SK-N-SH treated with all-trans-retinoic acid at 6 μM for 48 hours (cell line): ENCODE measurements around the gene RBM19.

Experiments
- ATAC-seq: fragments of 200-7000 bp; cut with Tn5 transposase; 3 replicates; pipeline ENCODE4 v1.9.1; 2020; ENCODE audit warnings: mild to moderate bottlenecking, moderate library complexity
- ARNTL ChIP-seq: fragments of 450-650 bp; formaldehyde crosslinking; IDR thresholded peaks from 2 replicates; pipeline ENCODE4 v1.5.0; 2020; ENCODE audit warnings: low read depth, mild to moderate bottlenecking, moderate library complexity, borderline replicate concordance
- BACH2 ChIP-seq: fragments of 250-450 bp; sonication (Bioruptor Pico); IDR thresholded peaks from 2 replicates; pipeline ENCODE4 v1.9.0; 2021; ENCODE audit warnings: mild to moderate bottlenecking, borderline replicate concordance
- CSDC2 ChIP-seq: fragments of 250-450 bp; sonication (Bioruptor Pico); IDR thresholded peaks from 2 replicates; pipeline ENCODE4 v1.5.0; 2020; ENCODE audit warnings: mild to moderate bottlenecking, moderate library complexity
- ESRRG ChIP-seq: fragments of 250-450 bp; sonication (Bioruptor Pico); IDR thresholded peaks from 2 replicates; pipeline ENCODE4 v1.6.1; 2021; ENCODE audit warnings: mild to moderate bottlenecking
- ISL1 ChIP-seq: fragments of 250-450 bp; sonication (Bioruptor Pico); IDR thresholded peaks from 2 replicates; pipeline ENCODE4 v2.1.2; 2022; ENCODE audit warnings: mild to moderate bottlenecking, moderate library complexity
- RARB ChIP-seq: fragments of 250-450 bp; sonication (Bioruptor Pico); IDR thresholded peaks from 2 replicates; pipeline ENCODE4 v1.8.0; 2021; ENCODE audit warnings: mild to moderate bottlenecking, moderate library complexity
- SNAI2 ChIP-seq: fragments of 250-450 bp; sonication (Bioruptor Pico); IDR thresholded peaks from 2 replicates; pipeline ENCODE4 v1.5.0; 2020; ENCODE audit warnings: mild to moderate bottlenecking, moderate library complexity
- TCF4 ChIP-seq: fragments of 250-450 bp; sonication (Bioruptor Pico); IDR thresholded peaks from 2 replicates; pipeline ENCODE4 v1.8.0; 2021; ENCODE audit warnings: mild to moderate bottlenecking, moderate library complexity, borderline replicate concordance
- TOX ChIP-seq: fragments of 250-450 bp; sonication (Bioruptor Pico); IDR thresholded peaks from 2 replicates; pipeline ENCODE4 v1.8.0; 2021; ENCODE audit warnings: mild to moderate bottlenecking, moderate library complexity, borderline replicate concordance
- ZC3H10 ChIP-seq: fragments of 250-450 bp; sonication (Bioruptor Pico); IDR thresholded peaks from 2 replicates; pipeline ENCODE4 v1.5.1; 2021; ENCODE audit warnings: mild to moderate bottlenecking, moderate library complexity
- ZFP3 ChIP-seq: fragments of 250-450 bp; sonication (Bioruptor Pico); IDR thresholded peaks from 2 replicates; pipeline ENCODE4 v1.5.0; 2020; ENCODE audit warnings: mild to moderate bottlenecking, moderate library complexity
- ZFP30 ChIP-seq: fragments of 450-650 bp; formaldehyde crosslinking; IDR thresholded peaks from 2 replicates; pipeline ENCODE4 v1.5.0; 2022; ENCODE audit warnings: mild to moderate bottlenecking, moderate library complexity
- ZNF565 ChIP-seq: fragments of 450-650 bp; formaldehyde crosslinking; conservative IDR thresholded peaks from 2 replicates; pipeline ENCODE4 v1.5.0; 2020; ENCODE audit warnings: low read depth, mild to moderate bottlenecking, moderate library complexity
- ZNF70 ChIP-seq: fragments of 450-650 bp; formaldehyde crosslinking; IDR thresholded peaks from 2 replicates; pipeline ENCODE4 v1.5.0; 2020; ENCODE audit warnings: mild to moderate bottlenecking, moderate library complexity
- ZNF8 ChIP-seq: fragments of 450-650 bp; formaldehyde crosslinking; IDR thresholded peaks from 2 replicates; pipeline ENCODE4 v1.5.0; 2020; ENCODE audit warnings: mild to moderate bottlenecking, moderate library complexity
- TF ChIP-seq, protein P1 (sequence below): fragments of 250-450 bp; sonication (Bioruptor Pico); IDR thresholded peaks from 2 replicates; pipeline ENCODE4 v1.5.1; 2021; ENCODE audit warnings: mild to moderate bottlenecking, moderate library complexity
- TF ChIP-seq, protein P2 (sequence below): fragments of 250-450 bp; sonication (Bioruptor Pico); IDR thresholded peaks from 2 replicates; pipeline ENCODE4 v1.5.0; 2020; ENCODE audit warnings: mild to moderate bottlenecking, moderate library complexity
- TF ChIP-seq, protein P3 (sequence below): fragments of 250-450 bp; sonication (Bioruptor Pico); IDR thresholded peaks from 2 replicates; pipeline ENCODE4 v1.8.0; 2021; ENCODE audit warnings: low read depth, mild to moderate bottlenecking, moderate library complexity, borderline replicate concordance
- TF ChIP-seq, protein P4 (sequence below): fragments of 250-450 bp; sonication (Bioruptor Pico); IDR thresholded peaks from 2 replicates; pipeline ENCODE4 v1.8.0; 2020; ENCODE audit warnings: mild to moderate bottlenecking, moderate library complexity, borderline replicate concordance
- TF ChIP-seq, protein P5 (sequence below): fragments of 250-450 bp; sonication (Bioruptor Pico); IDR thresholded peaks from 2 replicates; pipeline ENCODE4 v1.5.1; 2020; ENCODE audit warnings: low read depth, mild to moderate bottlenecking, moderate library complexity

The RBM19 gene

DNA sequence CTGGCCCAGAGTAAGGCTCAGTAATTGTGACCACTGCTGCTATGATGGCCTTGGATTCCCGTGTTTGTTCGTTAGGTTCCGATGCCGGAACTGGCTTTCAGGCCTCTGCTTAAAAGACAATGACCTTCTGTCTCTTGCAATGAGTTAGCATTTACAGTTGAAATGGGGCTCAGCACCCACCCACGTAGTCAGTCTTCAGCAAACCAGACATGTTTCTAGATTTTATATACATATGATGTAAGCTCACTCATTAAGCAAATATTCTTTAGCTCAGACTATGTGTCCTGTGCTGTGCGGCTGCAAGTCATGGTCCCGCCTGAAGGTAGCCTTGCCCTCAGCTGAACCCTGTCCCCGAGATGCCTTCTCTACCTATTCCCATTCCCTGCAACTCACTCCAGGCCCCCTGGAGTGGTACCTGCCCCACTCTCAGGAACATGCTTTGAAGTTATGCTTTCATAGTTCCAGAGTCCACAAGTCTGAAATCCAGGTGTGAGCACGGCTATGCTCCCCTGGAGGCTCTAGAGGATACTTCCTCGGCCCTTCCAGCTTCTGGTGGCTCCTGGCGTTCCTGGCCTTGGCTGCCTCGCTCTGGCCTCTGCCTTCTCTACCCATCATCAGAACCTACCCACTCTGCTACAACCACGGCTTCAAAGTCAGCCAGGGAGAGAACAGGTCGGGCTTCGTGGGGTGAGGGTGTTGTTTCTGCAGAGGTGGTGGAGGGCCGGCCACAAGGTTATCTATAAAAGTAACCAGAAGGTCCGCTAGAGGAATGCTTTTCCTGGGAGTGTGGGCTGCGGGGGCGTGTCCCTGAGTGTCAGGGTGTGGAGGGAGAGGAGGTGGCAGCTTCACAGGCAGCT lies 157.8 kb downstream of the RBM19 start:
- ATAC-seq: no peak
- TF ChIP-seq ZNF565 (no peak), ZNF70 (CRISPR knock-in tag) (no peak), ESRRG (CRISPR knock-in tag) (no peak), CSDC2 (no peak), ZFP30 (no peak), TOX (no peak), RARB (CRISPR knock-in tag) (no peak), ARNTL (CRISPR knock-in tag) (no peak), SNAI2 (CRISPR knock-in tag) (no peak), TCF4 (CRISPR knock-in tag) (no peak)
- TF ChIP-seq, protein P1, sequence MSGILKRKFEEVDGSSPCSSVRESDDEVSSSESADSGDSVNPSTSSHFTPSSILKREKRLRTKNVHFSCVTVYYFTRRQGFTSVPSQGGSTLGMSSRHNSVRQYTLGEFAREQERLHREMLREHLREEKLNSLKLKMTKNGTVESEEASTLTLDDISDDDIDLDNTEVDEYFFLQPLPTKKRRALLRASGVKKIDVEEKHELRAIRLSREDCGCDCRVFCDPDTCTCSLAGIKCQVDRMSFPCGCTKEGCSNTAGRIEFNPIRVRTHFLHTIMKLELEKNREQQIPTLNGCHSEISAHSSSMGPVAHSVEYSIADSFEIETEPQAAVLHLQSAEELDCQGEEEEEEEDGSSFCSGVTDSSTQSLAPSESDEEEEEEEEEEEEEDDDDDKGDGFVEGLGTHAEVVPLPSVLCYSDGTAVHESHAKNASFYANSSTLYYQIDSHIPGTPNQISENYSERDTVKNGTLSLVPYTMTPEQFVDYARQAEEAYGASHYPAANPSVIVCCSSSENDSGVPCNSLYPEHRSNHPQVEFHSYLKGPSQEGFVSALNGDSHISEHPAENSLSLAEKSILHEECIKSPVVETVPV: no peak
- TF ChIP-seq, protein P2, sequence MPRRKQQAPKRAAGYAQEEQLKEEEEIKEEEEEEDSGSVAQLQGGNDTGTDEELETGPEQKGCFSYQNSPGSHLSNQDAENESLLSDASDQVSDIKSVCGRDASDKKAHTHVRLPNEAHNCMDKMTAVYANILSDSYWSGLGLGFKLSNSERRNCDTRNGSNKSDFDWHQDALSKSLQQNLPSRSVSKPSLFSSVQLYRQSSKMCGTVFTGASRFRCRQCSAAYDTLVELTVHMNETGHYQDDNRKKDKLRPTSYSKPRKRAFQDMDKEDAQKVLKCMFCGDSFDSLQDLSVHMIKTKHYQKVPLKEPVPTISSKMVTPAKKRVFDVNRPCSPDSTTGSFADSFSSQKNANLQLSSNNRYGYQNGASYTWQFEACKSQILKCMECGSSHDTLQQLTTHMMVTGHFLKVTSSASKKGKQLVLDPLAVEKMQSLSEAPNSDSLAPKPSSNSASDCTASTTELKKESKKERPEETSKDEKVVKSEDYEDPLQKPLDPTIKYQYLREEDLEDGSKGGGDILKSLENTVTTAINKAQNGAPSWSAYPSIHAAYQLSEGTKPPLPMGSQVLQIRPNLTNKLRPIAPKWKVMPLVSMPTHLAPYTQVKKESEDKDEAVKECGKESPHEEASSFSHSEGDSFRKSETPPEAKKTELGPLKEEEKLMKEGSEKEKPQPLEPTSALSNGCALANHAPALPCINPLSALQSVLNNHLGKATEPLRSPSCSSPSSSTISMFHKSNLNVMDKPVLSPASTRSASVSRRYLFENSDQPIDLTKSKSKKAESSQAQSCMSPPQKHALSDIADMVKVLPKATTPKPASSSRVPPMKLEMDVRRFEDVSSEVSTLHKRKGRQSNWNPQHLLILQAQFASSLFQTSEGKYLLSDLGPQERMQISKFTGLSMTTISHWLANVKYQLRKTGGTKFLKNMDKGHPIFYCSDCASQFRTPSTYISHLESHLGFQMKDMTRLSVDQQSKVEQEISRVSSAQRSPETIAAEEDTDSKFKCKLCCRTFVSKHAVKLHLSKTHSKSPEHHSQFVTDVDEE: no peak
- TF ChIP-seq, protein P3, sequence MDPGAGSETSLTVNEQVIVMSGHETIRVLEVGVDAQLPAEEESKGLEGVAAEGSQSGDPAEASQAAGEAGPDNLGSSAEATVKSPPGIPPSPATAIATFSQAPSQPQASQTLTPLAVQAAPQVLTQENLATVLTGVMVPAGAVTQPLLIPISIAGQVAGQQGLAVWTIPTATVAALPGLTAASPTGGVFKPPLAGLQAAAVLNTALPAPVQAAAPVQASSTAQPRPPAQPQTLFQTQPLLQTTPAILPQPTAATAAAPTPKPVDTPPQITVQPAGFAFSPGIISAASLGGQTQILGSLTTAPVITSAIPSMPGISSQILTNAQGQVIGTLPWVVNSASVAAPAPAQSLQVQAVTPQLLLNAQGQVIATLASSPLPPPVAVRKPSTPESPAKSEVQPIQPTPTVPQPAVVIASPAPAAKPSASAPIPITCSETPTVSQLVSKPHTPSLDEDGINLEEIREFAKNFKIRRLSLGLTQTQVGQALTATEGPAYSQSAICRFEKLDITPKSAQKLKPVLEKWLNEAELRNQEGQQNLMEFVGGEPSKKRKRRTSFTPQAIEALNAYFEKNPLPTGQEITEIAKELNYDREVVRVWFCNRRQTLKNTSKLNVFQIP (CRISPR knock-in tag): no peak
- TF ChIP-seq, protein P4, sequence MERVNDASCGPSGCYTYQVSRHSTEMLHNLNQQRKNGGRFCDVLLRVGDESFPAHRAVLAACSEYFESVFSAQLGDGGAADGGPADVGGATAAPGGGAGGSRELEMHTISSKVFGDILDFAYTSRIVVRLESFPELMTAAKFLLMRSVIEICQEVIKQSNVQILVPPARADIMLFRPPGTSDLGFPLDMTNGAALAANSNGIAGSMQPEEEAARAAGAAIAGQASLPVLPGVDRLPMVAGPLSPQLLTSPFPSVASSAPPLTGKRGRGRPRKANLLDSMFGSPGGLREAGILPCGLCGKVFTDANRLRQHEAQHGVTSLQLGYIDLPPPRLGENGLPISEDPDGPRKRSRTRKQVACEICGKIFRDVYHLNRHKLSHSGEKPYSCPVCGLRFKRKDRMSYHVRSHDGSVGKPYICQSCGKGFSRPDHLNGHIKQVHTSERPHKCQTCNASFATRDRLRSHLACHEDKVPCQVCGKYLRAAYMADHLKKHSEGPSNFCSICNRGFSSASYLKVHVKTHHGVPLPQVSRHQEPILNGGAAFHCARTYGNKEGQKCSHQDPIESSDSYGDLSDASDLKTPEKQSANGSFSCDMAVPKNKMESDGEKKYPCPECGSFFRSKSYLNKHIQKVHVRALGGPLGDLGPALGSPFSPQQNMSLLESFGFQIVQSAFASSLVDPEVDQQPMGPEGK (CRISPR knock-in tag): no peak

DNA sequence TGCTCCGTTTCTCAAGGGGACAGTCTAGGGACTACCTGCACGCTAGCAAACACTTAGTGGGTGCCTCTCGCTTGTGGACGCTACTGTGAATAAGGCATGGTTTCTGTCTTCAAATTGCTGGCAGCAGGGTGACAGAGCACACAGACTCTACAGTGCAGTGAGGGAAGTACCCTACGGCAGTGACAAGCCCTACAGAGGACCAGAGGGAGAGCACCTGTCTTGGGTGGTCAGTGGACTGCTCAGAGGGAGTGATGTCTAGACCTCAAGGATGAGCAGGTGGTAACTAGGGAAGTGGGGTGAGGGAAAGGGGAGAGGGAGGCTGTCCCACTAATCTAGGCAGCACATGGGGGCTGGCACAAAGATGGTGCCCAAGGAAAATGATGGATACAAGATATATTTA lies 160.5 kb downstream of the RBM19 start:
- no peak for ATAC-seq
- TF ChIP-seq RARB (CRISPR knock-in tag) (no peak), TOX (no peak), ZNF565 (no peak), ZFP3 (CRISPR knock-in tag) (no peak), ZC3H10 (no peak)
- TF ChIP-seq, protein P3 (CRISPR knock-in tag): no peak
- TF ChIP-seq, protein P4 (CRISPR knock-in tag): no peak
- TF ChIP-seq, all 23 proteins: peak for 0

GRCh38 chr12:113804961-113805600 lies 161.0 kb downstream of the RBM19 start:
- ATAC-seq: no peak
- TF ChIP-seq ZNF8 (CRISPR knock-in tag) (no peak), ZNF565 (no peak), ISL1 (no peak), ESRRG (CRISPR knock-in tag) (no peak), BACH2 (CRISPR knock-in tag) (no peak), ZFP3 (CRISPR knock-in tag) (no peak), ARNTL (CRISPR knock-in tag) (no peak), ZC3H10 (no peak), TCF4 (CRISPR knock-in tag) (no peak), SNAI2 (CRISPR knock-in tag) (no peak)
- TF ChIP-seq, protein P5, sequence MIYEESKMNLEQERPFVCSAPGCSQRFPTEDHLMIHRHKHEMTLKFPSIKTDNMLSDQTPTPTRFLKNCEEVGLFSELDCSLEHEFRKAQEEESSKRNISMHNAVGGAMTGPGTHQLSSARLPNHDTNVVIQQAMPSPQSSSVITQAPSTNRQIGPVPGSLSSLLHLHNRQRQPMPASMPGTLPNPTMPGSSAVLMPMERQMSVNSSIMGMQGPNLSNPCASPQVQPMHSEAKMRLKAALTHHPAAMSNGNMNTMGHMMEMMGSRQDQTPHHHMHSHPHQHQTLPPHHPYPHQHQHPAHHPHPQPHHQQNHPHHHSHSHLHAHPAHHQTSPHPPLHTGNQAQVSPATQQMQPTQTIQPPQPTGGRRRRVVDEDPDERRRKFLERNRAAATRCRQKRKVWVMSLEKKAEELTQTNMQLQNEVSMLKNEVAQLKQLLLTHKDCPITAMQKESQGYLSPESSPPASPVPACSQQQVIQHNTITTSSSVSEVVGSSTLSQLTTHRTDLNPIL (CRISPR knock-in tag): no peak
- TF ChIP-seq, protein P3 (CRISPR knock-in tag): no peak
